ENCODE measurements around the gene PTPN18.

- TF ChIP-seq, protein P1, sequence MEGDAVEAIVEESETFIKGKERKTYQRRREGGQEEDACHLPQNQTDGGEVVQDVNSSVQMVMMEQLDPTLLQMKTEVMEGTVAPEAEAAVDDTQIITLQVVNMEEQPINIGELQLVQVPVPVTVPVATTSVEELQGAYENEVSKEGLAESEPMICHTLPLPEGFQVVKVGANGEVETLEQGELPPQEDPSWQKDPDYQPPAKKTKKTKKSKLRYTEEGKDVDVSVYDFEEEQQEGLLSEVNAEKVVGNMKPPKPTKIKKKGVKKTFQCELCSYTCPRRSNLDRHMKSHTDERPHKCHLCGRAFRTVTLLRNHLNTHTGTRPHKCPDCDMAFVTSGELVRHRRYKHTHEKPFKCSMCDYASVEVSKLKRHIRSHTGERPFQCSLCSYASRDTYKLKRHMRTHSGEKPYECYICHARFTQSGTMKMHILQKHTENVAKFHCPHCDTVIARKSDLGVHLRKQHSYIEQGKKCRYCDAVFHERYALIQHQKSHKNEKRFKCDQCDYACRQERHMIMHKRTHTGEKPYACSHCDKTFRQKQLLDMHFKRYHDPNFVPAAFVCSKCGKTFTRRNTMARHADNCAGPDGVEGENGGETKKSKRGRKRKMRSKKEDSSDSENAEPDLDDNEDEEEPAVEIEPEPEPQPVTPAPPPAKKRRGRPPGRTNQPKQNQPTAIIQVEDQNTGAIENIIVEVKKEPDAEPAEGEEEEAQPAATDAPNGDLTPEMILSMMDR (IDR thresholded peaks at IDR 0.05; ENCODE audit: insufficient read depth, low read length), result no peak
- TF ChIP-seq GABPA (IDR thresholded peaks at IDR 0.05; ENCODE audit: low read depth) (no peak), POLR2AphosphoS5 (IDR thresholded peaks at IDR 0.05; ENCODE audit: low read depth) (no peak)
These were observed 36.2 kb downstream of the PTPN18 start for GRCh38 chr2:130391872-130392670.
